GM10266 (cell line): ENCODE measurements around the gene CD300LD.
"Not testable (repeated sequence)": the region's sequence is repeated elsewhere in the genome, so short reads cannot be mapped to it uniquely, and the experiment has no call there.

Experiments used
- DNase-seq: peaks from one replicate; pipeline ENCODE4 v3.0.0; 2012; ENCODE audit errors: extremely low spot score
- TF ChIP-seq, protein P1 (sequence below): IDR thresholded peaks from 2 replicates; pipeline ENCODE4 v1.5.1; 2012; ENCODE audit warnings: mild to moderate bottlenecking, low read depth; ENCODE audit not compliant: control insufficient read depth, insufficient read depth; ENCODE audit errors: missing control alignments

CD300LD gene

DNA sequence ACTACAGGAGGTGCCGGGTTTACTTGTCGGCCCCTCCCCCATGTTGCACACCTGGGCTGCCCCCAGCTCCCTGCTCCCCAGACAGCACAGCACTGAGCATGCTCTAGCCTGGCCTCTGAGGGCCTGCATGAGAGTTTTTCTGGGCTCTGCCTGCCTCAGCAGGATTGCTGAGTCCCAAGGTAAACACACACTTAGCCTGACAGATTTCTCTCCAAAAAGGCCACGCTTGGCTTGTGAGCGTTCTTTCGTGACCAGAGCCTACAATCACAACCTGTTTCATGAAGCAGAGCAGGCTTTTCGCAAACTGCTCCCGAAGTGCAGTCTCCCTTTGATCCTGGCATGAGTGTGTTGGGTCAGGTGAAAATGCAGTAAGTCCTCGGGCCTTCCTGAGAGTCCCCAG lies 41.2 kb upstream of the CD300LD start:
- TF ChIP-seq, protein P1, sequence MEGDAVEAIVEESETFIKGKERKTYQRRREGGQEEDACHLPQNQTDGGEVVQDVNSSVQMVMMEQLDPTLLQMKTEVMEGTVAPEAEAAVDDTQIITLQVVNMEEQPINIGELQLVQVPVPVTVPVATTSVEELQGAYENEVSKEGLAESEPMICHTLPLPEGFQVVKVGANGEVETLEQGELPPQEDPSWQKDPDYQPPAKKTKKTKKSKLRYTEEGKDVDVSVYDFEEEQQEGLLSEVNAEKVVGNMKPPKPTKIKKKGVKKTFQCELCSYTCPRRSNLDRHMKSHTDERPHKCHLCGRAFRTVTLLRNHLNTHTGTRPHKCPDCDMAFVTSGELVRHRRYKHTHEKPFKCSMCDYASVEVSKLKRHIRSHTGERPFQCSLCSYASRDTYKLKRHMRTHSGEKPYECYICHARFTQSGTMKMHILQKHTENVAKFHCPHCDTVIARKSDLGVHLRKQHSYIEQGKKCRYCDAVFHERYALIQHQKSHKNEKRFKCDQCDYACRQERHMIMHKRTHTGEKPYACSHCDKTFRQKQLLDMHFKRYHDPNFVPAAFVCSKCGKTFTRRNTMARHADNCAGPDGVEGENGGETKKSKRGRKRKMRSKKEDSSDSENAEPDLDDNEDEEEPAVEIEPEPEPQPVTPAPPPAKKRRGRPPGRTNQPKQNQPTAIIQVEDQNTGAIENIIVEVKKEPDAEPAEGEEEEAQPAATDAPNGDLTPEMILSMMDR = no peak
- no peak for DNase-seq

DNA sequence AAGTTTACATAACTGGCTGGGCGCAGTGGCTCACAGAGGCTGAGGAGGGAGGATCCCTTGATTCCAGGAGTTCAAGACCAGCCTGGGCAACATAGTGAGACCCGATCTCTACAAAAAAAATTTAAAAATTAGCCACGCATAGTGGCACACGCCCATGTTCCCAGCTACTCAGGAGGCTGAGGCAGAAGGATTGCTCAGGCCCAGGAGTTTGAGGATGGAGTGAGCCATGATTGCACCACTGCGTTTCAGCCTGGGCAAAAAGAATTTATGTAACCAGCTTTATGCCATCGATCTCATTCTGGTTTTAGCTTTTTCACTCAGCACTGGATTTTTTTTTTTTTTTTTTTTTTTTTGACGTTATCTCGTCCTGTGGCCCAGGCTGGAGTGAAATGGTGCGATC lies 40.5 kb upstream of the CD300LD start:
- DNase-seq = no peak
- TF ChIP-seq, protein P1 = no peak

DNA sequence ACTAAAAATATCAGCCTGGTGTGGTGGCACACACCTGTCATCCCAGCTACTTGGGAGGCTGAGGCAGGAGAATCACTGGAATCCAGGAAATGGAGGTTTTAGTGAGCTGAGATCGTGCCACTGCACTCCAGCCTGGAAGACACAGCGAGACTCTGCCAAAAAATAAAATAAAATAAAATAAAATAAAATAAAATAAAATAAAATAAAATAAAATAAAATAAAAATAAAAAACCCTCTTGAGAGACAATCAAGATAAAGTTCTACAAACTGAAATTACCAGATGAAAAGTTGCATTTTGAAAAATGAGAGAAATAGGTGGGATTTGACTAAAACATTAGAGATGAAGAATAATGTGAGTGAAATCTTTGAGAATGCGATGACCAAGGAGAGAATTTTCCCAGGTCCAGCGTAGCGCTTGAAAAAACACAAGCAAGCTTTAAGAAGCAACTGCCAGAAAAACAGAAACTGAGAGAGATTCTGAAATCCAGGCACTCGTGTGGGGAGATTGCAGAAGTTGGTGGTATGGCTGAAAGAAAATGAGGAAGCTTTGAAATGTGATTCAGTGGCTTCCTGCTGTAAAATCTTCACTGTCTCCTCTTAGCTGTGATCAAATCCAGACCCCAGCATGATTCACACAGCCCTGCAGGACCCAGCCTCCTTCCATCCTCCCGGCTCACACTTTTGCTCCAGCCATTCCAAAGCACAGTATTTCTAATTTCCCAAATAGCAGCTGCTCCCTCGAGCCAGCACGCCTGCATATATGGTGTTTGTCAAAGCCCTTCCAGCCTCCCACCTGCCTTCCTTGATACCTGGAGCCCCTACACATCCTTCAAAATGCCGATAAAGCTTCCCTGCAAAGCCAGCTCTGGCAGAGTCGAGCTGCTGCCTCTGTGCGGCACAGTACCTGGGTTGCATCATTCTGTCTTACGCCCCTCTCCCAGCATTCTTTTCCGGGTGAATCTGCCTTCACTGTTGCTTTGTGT lies 39.7 kb upstream of the CD300LD start:
- peak; percentile 47 for DNase-seq
- TF ChIP-seq, protein P1 = no peak

DNA sequence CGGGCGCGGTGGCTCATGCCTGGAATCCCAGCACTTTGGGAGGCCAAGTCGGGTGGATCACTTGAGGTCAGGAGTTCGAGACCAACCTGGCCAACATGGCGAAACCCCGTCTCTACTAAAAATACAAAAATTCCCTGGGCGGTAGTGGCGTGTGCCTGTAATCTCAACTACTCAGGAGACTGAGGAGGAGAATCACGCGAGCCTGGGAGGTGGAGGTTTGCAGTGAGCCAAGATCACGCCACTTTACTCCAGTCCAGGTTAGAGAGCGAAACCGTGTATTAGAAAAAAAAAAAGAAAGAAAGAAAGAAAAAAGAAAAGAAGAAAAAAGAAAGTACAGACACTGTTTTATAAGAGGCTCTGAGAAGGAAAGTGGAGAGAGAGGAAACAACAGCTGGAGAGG lies 38.2 kb upstream of the CD300LD start:
- not testable (repeated sequence) for DNase-seq

DNA sequence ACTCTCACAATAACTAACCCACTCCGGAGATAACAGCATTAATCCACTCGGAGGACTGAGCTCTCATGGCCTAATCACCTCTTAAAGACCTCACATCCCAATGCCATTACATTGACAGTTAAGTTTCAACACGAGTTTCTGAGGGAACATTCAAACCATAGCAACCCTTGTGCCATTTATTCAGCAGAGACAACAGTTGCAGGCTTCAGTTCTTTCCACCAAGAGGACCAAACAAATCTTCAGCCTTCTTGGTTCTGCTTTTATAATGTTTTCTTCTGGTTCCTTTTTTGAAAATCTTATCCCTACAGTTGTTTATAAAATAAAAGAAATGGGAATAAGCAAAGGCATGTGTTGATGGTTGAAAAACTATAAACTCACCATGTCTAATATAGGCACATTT lies 33.6 kb upstream of the CD300LD start:
- TF ChIP-seq, protein P1 = no peak
- no peak for DNase-seq

DNA sequence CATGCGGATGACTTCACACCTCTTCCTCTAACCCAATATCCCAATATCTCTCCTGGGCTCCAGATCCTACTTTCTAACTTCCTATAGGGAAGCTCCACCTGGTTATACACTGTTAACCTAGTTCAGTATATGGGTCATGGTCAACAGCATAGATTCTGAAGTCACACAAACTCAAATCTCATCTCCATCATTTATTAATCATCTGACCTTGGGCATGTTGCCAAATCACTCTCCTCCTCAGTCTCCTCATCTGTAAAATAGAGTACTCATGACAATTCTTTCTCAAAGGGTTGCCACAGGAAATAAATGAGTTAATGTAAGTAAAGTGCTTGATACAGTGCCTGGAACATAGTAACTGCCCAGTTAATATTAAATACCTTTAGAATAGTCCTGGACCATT lies 32.0 kb upstream of the CD300LD start:
- TF ChIP-seq, protein P1 = no peak
- no peak for DNase-seq

DNA sequence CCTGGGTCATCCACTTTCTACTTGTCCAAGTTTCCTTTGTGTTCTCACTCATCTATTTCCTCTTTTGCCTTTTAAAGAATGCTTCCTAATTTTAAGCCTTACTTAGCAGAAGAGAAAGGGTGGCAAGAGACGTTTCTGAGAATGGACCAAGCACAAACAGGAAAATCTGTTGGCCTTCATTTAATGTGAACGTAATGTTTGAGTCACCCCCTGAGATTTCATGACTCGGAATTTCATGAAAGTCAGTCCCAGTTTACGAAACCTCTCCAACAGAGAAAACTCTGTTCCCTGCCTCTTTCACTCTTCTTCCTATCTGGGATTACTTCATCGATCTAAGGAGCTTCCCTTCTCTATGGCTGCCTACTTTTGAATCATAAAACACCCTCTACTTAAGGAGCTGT lies 31.6 kb upstream of the CD300LD start, which contains the start of gene CD300E:
CD300E (minus strand) TSS at position 46 of the 401 bp plus-strand sequence. CDS start 117 bp downstream, outside the sequence.
- DNase-seq = no peak
- TF ChIP-seq, protein P1 = no peak
